ENCODE measurements around the gene DEPDC1B. TPM values are rescaled to one million over a fixed set of nuclear protein-coding genes. Genes with fewer than 3 reads are reported as not detected.

DEPDC1B gene
- polyA plus RNA-seq, 1 donor from 2014 or later = 7.1 TPM

DNA sequence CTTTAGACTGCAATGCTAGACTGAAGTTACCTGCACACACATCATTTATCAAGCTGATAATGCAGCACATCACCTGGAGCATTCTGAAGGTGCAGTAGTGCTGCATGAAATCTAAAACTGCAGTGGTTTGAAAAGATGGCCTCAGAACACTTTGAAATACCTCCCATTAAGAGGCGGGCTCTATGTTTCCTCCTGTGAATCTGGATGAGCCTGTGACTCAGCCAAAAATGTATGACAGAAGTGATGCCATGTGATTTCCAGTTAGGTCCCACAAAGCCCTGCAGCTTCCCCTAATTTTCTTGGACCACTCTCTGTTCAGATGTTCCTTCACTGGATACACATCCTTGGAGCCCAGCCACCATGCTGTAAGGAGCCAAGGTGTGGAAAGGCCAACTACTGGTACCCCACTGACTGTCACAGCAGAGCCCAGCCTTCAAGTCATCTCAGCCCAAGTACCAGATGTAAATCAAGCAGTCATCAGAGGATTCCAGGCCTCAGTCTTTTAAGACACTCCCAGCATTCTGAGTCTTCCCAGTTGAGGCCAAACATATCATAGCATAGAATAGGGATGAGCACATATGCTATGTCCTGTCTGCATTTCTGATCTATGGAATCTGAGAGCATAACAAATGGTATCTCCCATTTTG lies 27.2 kb upstream of the DEPDC1B start:
- H3K36me3 ChIP-seq (ENCODE audit: insufficient read depth, low read length) = no peaks in the 10 kb centered on the region
- no peaks in the 10 kb centered on the region for H3K9me2 ChIP-seq (ENCODE audit: insufficient read depth, low read length)
- H4K20me1 ChIP-seq (ENCODE audit: insufficient read depth) = no peaks in the 10 kb centered on the region
- no peak overlapping the region for H3K9ac ChIP-seq (ENCODE audit: low read length)
- no peak overlapping the region for H3K27ac ChIP-seq (ENCODE audit: low read length)
- H3K27me3 ChIP-seq (ENCODE audit: insufficient read depth, low read depth, low read length) = no peaks in the 10 kb centered on the region
- H3K4me2 ChIP-seq (ENCODE audit: low read length) = no peak overlapping the region
- H2AFZ ChIP-seq (ENCODE audit: low read depth, low read length) = no peak overlapping the region
- TF ChIP-seq POLR2AphosphoS5 (IDR thresholded peaks at IDR 0.05) = no peak
- TF ChIP-seq SMC3 (conservative IDR thresholded peaks at IDR 0.05; ENCODE audit: poor library complexity) = no peak
- TF ChIP-seq, protein P1, sequence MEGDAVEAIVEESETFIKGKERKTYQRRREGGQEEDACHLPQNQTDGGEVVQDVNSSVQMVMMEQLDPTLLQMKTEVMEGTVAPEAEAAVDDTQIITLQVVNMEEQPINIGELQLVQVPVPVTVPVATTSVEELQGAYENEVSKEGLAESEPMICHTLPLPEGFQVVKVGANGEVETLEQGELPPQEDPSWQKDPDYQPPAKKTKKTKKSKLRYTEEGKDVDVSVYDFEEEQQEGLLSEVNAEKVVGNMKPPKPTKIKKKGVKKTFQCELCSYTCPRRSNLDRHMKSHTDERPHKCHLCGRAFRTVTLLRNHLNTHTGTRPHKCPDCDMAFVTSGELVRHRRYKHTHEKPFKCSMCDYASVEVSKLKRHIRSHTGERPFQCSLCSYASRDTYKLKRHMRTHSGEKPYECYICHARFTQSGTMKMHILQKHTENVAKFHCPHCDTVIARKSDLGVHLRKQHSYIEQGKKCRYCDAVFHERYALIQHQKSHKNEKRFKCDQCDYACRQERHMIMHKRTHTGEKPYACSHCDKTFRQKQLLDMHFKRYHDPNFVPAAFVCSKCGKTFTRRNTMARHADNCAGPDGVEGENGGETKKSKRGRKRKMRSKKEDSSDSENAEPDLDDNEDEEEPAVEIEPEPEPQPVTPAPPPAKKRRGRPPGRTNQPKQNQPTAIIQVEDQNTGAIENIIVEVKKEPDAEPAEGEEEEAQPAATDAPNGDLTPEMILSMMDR (IDR thresholded peaks at IDR 0.05; ENCODE audit: poor library complexity, severe bottlenecking) = no peak
- TF ChIP-seq EP300 (conservative IDR thresholded peaks at IDR 0.05; ENCODE audit: poor library complexity, severe bottlenecking) = no peak
- no peak for TF ChIP-seq TAF1 (IDR thresholded peaks at IDR 0.05; ENCODE audit: low read depth)
- no peak for TF ChIP-seq EZH2 (IDR thresholded peaks at IDR 0.05; ENCODE audit: borderline replicate concordance, insufficient read depth, low read length, poor library complexity, severe bottlenecking)
- no peak for TF ChIP-seq MXI1 (conservative IDR thresholded peaks at IDR 0.05; ENCODE audit: poor library complexity, severe bottlenecking)
- no peak for TF ChIP-seq RAD21 (conservative IDR thresholded peaks at IDR 0.05)
- TF ChIP-seq, protein P2, sequence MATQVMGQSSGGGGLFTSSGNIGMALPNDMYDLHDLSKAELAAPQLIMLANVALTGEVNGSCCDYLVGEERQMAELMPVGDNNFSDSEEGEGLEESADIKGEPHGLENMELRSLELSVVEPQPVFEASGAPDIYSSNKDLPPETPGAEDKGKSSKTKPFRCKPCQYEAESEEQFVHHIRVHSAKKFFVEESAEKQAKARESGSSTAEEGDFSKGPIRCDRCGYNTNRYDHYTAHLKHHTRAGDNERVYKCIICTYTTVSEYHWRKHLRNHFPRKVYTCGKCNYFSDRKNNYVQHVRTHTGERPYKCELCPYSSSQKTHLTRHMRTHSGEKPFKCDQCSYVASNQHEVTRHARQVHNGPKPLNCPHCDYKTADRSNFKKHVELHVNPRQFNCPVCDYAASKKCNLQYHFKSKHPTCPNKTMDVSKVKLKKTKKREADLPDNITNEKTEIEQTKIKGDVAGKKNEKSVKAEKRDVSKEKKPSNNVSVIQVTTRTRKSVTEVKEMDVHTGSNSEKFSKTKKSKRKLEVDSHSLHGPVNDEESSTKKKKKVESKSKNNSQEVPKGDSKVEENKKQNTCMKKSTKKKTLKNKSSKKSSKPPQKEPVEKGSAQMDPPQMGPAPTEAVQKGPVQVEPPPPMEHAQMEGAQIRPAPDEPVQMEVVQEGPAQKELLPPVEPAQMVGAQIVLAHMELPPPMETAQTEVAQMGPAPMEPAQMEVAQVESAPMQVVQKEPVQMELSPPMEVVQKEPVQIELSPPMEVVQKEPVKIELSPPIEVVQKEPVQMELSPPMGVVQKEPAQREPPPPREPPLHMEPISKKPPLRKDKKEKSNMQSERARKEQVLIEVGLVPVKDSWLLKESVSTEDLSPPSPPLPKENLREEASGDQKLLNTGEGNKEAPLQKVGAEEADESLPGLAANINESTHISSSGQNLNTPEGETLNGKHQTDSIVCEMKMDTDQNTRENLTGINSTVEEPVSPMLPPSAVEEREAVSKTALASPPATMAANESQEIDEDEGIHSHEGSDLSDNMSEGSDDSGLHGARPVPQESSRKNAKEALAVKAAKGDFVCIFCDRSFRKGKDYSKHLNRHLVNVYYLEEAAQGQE (IDR thresholded peaks at IDR 0.05; ENCODE audit: borderline replicate concordance) = no peak
- no peaks in the 10 kb centered on the region for H3K79me2 ChIP-seq (replicated peaks; ENCODE audit: insufficient read depth, low read length)
- H3F3A ChIP-seq (ENCODE audit: insufficient read depth, low read length, poor library complexity, severe bottlenecking) = no peaks in the 10 kb centered on the region
- no peaks in the 10 kb centered on the region for H3K9me3 ChIP-seq (ENCODE audit: low read length)
- no peak overlapping the region for H3K4me3 ChIP-seq (ENCODE audit: low read length)

DNA sequence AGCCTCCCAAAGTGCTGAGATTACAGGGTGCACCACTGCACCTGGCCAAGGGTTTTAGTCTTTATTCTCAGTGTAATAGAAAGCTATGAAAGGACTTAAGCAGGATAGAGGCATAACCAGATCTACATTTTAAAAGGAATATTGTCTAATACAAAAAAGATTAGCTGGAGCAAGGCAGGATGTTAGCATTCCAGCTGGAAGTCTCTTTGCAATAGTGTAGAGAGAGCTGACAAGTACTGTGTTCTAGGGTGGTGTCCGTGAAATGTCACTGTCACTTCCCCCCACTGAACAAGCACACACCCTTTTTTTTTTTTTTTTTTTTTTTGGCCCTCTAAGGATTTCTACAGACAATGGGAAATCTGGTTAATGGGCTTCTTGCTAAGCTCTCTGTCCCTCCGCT lies 24.2 kb upstream of the DEPDC1B start:
- TF ChIP-seq RAD21 (conservative IDR thresholded peaks at IDR 0.05) = no peak
- TF ChIP-seq EZH2 (IDR thresholded peaks at IDR 0.05; ENCODE audit: borderline replicate concordance, insufficient read depth, low read length, poor library complexity, severe bottlenecking) = no peak
- TF ChIP-seq, protein P2 (IDR thresholded peaks at IDR 0.05; ENCODE audit: borderline replicate concordance) = no peak
- no peak for TF ChIP-seq POLR2AphosphoS5 (IDR thresholded peaks at IDR 0.05)
- no peak for TF ChIP-seq SMC3 (conservative IDR thresholded peaks at IDR 0.05; ENCODE audit: poor library complexity)
- TF ChIP-seq TAF1 (IDR thresholded peaks at IDR 0.05; ENCODE audit: low read depth) = no peak
- TF ChIP-seq MXI1 (conservative IDR thresholded peaks at IDR 0.05; ENCODE audit: poor library complexity, severe bottlenecking) = no peak
- TF ChIP-seq, protein P1 (IDR thresholded peaks at IDR 0.05; ENCODE audit: poor library complexity, severe bottlenecking) = no peak
- TF ChIP-seq EP300 (conservative IDR thresholded peaks at IDR 0.05; ENCODE audit: poor library complexity, severe bottlenecking) = no peak
- no peak overlapping the region for H3K27ac ChIP-seq (ENCODE audit: low read length)

More for the DNA sequence above, 24.2 kb upstream of the DEPDC1B start:
- H3K36me3 ChIP-seq (ENCODE audit: insufficient read depth, low read length) = no peaks in the 10 kb centered on the region
- H3F3A ChIP-seq (ENCODE audit: insufficient read depth, low read length, poor library complexity, severe bottlenecking) = no peaks in the 10 kb centered on the region
- no peak overlapping the region for H3K9ac ChIP-seq (ENCODE audit: low read length)
- H3K27me3 ChIP-seq (ENCODE audit: insufficient read depth, low read depth, low read length) = no peaks in the 10 kb centered on the region
- H4K20me1 ChIP-seq (ENCODE audit: insufficient read depth) = no peaks in the 10 kb centered on the region
- no peaks in the 10 kb centered on the region for H3K9me3 ChIP-seq (ENCODE audit: low read length)
- no peaks in the 10 kb centered on the region for H3K79me2 ChIP-seq (replicated peaks; ENCODE audit: insufficient read depth, low read length)
- no peak overlapping the region for H2AFZ ChIP-seq (ENCODE audit: low read depth, low read length)
- no peak overlapping the region for H3K4me3 ChIP-seq (ENCODE audit: low read length)
- H3K4me2 ChIP-seq (ENCODE audit: low read length) = no peak overlapping the region
- H3K9me2 ChIP-seq (ENCODE audit: insufficient read depth, low read length) = no peaks in the 10 kb centered on the region

Data from neural cell (in vitro differentiated cells).